Suppressor macrophage treated with lipopolysaccharide for 1 hour (primary cell): ENCODE data around the gene MCTP1.

Source experiments
- DNase-seq, 3 donors: peaks; one replicate each; pipeline ENCODE4 v3.0.0-alpha.2; 2020 to 2022

MCTP1 gene

DNA sequence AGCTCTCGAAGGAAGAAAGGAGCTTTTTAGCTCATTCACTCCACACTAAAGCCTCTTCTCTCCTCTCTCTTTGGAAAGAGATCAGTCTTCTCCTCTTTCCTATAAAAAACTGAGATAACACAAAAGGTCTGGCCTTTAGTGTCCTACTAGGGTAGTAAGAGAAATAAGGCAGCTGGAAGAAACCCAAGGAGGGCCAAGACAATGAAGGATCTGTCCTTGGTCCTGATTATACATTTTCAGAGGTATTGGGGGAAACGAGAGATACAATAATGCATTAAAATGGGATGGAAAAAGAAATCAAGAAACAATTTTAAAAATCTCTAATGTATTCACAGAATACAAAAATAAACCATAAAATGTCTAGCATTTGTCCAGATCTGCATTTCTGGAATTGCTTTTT lies 482.4 kb downstream of the MCTP1 start:
- DNase-seq = no peak

DNA sequence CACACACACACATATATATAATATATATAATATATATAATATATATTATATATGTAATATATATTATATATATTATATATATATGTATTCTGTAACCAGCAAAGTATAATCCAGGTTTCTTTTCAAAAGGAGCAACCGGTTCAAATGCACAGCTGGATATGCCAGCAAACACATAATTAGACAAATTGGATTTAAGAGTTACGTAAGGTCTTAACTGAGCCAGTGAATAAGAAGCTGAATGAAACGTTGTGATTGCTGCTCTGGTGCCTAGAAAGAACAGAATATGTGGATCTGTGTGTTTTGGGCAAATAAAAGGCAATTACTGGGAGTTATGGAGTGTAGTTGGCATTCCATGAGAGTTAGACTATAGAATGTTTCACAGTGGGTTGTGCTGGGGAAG lies 488.3 kb downstream of the MCTP1 start:
- DNase-seq = no peak

DNA sequence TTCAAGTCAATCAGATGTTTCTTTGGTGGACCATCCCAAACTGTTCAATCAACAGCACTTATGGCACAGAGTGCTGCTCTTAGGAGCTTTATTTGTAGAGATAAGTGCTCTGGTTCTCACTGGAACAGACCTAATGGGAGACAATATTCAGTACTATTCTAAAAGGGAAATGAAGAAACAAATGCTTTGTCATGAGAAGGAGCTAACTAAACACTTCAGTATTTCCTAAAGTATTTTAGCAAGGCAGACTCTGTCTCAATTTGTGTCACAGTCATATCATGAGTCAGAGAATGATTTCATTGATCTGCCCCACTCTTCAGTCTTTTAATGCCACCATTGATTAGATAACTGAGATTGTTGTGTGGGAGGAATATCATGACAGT lies 491.1 kb downstream of the MCTP1 start:
- DNase-seq = peak; percentile 52 to 85 (median 84)

DNA sequence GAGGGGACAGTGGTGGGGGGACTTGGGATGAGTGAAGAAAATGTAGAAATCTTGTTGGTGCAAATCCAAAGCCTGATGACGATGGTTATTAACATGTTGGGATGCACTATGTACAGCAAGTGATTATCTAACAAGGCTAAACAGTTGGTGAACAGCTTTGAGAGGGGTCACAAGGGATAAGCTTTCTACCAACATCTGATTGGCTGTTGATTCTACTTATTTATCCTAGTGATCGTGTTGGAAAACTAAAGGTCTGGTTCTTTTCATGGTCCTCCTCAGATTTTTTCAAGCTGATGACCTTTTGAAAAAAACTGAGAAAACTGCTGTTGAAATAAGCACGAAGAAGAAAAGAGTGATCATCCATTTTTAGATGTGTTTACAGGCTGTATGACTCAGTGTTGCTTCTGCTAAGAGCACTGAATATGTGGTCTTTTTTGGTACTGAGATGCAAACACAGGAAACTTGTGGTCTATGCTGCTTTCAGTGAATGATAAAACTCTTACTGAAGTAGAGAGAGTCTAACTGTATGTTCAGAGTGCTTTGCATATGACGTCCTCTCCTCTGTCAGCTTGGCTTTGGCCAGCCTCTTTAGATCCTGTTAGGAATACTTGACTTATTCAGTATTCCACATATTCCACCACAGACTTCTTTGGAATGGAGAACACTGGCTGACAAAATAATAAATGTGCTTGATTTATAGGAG lies 491.6 kb downstream of the MCTP1 start:
- peak; percentile 46 to 77 (median 68) for DNase-seq

DNA sequence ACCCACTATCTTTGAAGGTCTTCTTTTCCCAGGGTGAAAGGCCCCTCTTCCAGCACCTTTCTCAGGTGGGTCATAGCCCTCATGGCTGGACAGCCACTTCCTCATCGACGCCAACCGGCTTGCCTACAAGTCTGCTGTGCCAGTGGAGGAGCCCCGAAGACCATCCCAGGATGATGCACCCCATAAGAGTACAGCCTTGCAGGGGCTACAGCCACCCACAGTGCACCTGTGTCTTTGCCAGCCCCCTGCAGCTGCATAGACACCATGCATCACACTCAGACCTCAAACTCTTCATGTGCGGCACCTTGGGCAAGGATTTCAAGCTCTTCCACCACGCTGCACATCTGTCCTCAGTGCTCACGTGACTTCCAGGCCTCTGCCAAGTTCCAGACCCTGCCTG lies 493.1 kb downstream of the MCTP1 start:
- no peak for DNase-seq

DNA sequence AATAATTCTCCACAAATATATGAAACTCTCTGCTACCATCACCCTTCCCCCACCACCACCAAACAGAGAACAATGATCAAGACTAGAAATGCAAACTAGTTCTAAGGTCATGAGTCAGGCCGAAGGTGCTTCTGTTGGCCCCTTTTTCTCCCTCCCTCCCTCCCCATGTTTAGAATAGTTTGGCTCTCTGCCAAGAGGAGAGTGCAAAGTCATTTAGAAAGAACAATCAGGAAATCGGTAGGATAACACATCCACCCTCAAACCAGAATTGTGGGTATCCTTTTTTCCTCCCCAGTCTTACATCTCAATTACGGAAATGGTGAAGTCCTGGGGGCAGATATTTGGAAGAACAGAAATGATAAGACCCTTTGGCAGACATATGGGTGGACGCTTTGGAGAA lies 496.4 kb downstream of the MCTP1 start:
- DNase-seq = no peak

DNA sequence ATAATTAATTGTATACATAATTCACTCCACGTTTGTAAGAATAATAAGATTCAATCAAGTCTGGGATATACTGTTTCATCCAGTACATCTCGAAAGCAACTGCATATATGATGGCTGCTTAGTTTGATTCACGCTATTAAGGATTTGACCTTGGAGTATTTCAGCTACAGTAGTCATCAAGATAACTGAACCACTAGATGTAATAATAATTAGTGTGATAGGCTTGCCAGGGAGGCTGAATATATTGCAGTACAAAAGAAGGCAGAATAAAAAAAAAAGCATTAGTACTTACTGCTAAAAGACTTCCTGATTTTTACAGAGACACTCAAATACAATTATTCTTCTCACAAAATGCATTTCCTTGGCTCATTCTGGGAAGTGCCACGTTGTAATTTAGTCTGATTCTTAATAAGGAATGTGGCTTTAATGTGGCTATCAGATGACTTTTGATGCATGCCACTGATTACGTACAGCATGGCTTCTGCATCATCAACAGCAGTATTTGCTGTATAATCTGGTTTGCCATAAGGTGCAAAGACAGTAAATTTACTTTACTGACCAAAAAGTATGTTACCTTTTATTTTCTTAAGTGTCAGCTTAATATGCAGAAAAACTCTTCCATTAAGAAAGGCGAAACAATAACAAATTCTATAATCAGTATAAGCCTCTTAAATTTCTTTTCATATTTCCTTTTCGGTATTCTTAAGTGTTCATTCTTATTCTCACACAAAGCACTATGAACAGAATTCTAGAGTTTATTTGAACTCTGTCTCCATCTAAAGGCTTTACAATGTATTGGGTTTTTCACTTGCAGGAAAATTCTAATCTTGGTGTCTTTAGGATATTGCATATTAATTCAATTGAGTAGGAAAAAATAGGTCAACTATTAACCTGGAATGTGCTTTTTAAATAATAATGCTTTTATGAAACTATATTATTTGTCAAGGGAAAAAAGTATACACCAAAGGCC lies 500.1 kb downstream of the MCTP1 start:
- no peak for DNase-seq

DNA sequence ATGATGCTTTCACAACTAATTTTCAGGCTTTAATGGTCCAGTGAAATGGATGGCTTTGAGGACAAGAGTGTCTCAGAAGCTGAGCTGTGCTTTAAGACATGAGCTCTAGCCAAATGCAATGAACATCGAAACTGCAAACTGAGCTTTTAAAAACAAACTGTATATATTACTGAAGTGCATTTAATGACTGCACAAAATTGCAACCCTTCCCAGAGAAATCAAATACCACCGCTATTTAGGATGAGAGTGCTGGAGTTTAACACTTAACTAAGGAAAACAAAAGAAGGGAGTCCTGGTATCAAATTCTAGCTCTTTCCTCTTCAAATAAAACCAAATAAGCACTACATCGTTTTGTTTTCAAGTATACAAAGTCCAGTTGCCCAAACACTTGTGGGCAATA lies 502.5 kb downstream of the MCTP1 start:
- no peak for DNase-seq

DNA sequence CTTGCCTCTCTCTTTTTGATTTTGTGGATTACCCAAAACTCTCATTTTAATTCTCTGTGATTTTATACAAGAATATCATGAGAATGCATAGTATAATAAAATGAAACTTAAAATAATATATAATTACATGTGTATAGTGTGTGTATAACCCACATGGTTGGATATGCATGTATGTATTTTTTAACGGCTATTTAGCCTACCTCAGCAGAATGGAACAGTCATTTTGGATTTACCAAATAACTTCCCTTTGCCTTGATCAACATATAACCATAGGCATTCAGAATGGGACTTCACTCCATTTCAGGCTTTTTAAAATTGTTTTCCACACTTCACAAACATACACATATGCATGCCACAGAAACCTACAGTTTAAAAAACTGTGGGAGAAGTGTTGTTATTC lies 505.2 kb downstream of the MCTP1 start:
- no peak for DNase-seq

DNA sequence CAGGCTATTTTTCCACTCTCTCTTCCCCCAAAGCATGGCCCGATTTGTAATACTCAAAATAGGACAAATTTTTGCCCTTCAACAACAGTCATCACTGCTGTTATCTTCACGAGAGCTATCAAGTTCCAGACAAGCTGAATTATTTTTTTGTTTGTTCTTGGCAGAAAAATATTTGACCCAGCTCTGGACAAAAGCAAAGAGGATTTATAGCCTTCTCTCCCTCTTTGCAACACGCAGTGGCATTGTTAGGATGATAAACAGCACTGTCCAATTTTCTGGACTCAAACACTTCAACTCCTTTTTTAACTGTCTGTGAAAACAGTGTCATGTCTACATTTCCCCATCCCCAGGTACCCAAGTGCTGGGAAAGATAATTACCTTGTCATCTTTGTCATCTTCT lies 506.2 kb downstream of the MCTP1 start:
- DNase-seq = no peak

DNA sequence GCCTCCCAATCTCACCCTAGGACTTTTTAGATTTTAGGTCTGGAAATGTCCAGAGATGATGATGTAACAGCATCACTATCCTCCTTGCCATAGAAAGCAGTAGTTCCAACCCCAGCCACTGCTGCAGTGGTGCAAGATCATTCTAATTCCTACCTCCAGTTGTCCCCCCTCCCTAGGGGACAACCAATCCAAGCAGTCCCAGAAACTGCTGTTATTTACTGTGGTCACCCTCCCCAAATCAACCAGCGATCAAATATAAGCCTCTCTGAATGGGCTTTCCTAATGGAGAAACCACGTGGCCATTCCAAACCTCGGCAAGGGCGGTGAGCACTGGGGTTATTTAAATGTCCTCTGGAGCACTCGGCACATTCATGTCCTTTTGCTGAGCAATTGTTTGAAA lies 506.6 kb downstream of the MCTP1 start:
- DNase-seq = no peak

DNA sequence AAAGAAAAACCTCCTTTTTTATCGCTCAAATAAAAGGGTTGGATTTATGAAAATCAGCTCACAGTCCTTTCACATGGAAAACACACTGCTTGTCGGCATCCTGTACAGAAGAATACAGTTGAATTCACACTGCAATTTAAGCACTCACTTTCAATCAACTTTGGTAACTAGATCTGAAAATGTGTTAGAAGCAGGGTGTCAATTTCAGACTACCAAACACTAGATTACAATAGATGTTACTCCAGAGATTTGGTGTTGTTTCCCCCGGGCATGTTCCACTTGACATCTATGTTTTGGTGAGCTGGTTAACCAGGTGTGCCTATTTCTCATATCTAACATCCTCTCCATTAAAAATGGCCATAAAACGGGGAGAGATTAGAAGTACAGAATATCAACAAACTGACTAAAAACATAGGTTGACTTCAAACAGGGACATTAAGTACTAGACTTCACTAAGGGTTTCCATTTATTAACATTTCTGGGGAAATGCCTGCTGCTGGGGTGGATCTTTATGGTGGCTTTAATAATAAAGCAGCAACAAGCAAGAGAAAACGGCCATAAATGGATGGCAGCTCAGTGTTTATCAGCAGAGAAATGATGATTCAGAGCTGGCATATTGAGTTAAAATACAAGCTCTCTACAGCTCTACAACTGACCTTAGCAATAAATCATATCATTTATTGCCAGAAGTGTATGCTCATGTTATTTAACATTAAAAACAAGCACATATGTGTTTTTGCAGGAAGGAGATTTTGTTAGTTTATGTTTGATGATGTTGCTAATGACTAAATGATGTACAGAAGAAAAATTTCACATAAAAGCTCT lies 507.6 kb downstream of the MCTP1 start:
- DNase-seq = no peak

DNA sequence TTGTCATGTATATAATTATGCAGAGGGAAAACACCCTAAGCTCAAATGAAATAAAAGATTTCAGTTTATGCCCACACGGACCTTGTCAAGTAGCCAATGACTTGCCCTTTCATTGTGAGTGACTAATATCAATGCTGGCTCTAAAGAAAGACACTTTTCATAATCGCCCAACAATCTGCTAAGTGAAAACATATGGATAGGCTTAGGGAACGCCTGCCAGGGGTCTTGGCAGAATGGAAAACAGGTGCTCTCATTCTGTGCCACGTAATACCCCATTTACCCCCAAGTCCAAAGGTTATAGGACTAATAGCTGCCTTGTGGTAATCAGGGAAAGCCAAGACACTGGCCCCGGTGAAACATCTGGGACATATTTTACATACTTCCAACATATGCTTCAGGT lies 508.7 kb downstream of the MCTP1 start:
- DNase-seq = no peak

DNA sequence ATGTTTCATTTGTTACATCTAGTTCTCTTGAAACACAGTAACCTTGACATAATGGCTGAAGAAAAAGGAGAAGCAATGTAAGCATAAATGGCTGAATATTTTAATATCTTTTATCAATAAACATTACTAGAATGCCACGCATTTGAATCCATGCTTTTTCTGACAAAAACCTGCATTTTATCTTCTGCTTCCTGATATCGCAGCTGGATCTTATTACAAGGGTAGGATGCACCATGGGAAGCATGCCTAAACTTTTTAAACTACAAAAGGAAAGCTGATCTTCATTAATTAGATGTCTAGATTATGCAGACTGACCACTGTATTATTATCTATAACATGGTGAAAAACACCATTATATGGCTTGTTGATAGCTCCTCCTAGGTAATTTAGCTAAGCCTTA lies 509.8 kb downstream of the MCTP1 start:
- no peak for DNase-seq

DNA sequence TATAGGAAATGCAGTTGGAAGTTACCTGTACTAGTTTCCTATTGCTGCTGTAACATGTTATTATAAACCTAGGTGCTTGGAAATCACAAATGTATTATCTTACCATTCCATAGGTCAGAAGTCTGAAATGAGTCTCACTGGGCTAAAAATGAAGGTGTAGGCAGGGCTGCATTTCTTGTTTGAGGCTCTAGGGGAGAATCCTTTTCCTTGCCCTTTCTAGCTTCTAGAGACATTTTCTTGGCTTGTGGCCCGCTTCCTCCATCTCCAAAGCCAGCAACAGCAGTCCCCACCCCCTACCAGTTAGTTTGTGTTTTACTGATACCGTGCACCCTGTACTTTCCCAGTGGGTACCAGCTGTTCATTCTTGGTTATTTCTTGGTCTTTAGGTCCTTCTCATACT lies 513.2 kb downstream of the MCTP1 start:
- no peak for DNase-seq

DNA sequence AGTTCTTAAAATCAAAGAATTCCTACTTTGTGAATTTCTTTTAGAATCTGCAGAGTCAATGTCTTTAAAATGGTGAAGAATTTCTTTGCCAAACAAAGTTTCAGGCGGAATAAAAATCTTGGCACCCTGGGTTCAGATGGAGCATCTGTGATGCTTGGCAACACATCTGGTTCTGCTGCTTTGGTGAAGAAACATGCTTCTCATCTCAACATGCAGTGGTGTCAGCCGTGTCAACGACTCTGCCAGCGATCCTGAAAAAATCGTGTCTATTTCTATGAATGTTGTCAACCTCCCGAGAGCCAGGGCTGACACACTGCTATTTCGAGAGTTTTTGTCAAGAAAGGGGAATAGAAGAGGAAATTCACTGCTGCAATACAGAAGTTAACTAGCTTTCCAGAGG lies 514.9 kb downstream of the MCTP1 start:
- DNase-seq = no peak

DNA sequence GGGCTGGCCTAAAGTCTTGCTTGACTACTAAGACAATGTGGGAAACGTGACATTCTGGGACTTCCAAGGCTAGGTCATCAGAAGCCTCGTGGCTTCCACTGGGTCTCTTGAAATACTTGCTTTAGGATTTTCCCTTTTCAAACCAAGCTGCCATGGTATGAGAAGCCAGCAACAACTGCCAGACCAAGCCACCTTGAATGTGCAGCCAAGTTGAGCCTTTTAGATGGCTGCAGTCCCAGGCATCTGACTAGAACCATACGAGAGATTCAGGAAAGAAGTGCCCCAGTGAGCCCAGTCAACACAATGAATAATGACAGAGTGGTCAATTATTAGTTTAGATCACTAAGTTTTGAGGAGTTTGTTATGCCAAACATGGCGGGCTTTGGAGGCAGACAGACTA lies 523.1 kb downstream of the MCTP1 start:
- peak; percentile 23 to 51 (median 27) for DNase-seq

DNA sequence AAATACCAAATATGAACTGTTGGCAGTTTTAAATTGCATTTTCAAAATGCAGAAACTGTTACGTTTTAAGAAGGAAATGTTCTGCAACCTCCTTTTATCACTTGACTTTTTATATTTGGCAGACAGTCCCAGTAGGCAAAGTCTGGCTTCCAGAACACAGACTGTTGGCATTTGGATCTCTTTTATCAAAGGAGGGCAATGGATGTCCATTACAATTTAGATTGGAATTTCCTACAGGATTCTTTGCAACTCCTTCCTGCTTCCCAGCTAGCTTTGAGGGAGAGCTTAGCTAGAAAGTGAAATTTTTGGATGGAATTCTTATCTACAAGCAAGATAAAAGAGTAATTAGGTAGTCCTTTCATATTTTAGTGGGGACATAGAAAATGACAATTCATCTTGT lies 523.8 kb downstream of the MCTP1 start:
- no peak for DNase-seq

DNA sequence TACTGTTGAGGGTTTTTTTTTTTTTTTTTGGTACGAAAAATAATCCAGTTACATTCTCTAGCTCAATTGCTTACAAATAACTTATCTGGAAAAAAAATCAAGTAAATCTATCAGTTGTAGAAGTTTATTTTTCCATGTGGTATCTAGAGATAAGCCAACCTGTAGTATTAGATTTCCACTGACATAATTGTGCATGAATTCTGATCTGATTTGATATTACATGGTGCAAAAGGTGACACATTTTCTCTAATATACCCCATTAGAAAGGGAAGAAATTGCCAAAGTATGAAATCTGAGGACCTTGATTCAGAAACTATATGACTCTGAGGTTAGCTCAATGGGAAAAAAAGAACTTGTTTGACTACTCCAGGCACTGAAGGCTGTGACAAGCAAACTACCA lies 524.9 kb downstream of the MCTP1 start:
- DNase-seq = no peak

DNA sequence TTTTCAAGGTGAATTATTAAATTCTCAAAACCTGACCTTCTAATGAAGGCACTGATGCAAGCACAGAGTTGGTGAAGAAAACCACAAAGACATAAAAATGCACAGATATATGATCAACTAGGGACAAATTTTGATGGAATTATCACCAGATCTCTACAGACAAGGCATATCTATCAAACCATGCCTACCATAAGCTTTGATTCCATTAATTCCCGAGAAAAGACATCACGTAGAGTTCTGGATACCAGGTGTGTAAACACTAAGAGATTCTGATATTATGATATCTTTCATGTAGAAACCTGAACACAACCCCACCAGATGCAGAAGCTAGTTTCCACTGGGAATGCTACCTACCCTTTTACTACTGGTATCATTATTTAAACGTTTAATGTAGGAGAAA lies 525.9 kb downstream of the MCTP1 start:
- no peak for DNase-seq

DNA sequence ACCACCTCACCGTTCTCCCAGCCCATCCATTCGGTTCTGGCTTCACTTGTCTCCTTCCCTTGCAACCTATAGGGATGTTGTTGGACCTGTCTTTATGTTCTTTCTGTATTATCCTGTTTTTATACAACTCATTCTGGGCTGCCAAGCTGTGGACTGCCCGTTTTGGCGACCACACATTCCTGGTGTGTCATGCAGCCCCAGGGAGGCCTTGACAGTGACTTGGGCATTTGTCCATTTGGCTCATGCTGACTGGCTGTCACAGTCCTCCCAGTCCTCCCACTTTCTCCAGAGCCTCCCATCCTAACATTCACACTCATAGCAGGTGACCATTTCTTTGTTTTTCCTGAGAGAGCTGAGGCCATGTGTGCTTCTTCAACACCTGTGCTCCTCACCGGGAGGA lies 530.1 kb downstream of the MCTP1 start:
- DNase-seq = no peak

DNA sequence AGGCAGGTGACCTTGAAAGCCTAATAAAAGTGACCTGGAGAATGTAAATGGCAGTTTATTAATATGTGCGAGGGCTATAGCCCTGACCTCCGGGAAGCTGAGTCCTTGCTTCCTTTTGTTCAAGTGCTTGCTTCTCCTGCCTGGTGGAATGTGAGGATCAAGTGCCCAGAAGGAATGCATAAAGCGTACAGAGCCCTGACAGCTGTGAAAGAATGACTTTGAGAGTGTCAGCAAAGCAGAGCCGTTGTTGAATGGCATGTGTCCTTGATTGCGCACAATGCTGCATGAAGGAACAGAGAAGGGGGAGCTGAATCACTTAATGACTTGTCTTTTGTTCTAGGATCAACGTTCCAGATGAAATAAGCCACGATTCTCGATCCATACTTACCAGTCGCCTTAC lies 533.4 kb downstream of the MCTP1 start:
- no peak for DNase-seq

DNA sequence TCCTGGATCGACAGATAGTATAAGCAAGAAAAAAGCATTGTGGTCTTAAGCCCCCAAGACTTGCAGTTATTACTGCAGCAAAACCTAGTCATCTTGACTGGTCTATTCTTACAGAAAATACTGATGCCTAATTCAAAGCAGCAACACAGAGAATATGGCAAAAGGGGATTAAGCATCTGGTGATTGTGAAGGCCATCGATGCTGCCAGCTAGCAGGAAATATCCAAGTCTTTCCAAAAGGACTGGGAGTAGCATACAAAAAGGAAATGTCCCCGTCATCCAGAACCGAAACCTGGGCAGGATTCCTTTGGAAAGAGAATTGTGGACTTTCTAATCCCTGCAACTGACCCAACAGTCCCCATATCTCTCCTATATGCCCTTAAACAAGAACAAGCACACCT lies 534.2 kb downstream of the MCTP1 start:
- no peak for DNase-seq

DNA sequence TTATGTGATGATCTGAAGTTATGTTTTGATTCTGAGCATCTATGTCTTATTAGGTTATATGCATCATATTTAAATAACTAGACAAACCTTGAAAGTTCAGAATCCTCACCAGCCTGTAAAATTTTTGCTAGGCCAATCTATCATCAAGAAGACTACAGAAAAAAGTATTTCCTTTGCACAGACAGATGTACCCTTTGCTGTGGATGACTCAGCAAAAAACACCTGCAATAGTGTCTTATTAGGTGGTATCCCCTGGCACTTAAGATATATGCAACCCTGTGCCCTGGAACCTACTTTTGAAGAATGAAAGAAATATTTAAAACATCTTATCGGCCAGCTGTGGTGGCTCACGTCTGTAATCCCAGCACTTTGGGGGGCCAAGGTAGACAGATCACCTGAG lies 535.9 kb downstream of the MCTP1 start:
- DNase-seq = no peak
